ENCODE measurements around the gene CDK15.

GRCh38 chr2:201835066-201835465 lies 28.7 kb downstream of the CDK15 start:
- TF ChIP-seq CTCF (IDR thresholded peaks at IDR 0.05), result no peak
- no peak for TF ChIP-seq EZH2phosphoT487 (IDR thresholded peaks at IDR 0.05)

Measured in neural progenitor cell (in vitro differentiated cells).